Measurements from ENCODE around the gene TMEM26.
A peak's percentile ranks its signal among the peaks of the same experiment; 100 is the strongest.
"Not testable (repeated sequence)": the region's sequence is repeated elsewhere in the genome, so short reads cannot be mapped to it uniquely, and the experiment has no call there.

TMEM26 gene

GRCh38 chr10:61398366-61399129 lies 54.6 kb downstream of the TMEM26 start:
- DNase-seq (ENCODE audit: low read depth), result no peak
- H3K4me3 ChIP-seq (ENCODE audit: control insufficient read depth, low read depth, low read length), result no peak overlapping the region
- TF ChIP-seq, protein P1, sequence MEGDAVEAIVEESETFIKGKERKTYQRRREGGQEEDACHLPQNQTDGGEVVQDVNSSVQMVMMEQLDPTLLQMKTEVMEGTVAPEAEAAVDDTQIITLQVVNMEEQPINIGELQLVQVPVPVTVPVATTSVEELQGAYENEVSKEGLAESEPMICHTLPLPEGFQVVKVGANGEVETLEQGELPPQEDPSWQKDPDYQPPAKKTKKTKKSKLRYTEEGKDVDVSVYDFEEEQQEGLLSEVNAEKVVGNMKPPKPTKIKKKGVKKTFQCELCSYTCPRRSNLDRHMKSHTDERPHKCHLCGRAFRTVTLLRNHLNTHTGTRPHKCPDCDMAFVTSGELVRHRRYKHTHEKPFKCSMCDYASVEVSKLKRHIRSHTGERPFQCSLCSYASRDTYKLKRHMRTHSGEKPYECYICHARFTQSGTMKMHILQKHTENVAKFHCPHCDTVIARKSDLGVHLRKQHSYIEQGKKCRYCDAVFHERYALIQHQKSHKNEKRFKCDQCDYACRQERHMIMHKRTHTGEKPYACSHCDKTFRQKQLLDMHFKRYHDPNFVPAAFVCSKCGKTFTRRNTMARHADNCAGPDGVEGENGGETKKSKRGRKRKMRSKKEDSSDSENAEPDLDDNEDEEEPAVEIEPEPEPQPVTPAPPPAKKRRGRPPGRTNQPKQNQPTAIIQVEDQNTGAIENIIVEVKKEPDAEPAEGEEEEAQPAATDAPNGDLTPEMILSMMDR (conservative IDR thresholded peaks at IDR 0.05; ENCODE audit: control insufficient read depth, insufficient read depth, low read depth, low read length), result no peak

- DNase-seq (ENCODE audit: low read depth), result peak; percentile 89
- TF ChIP-seq, protein P1 (conservative IDR thresholded peaks at IDR 0.05; ENCODE audit: control insufficient read depth, insufficient read depth, low read depth, low read length), result no peak
- H3K4me3 ChIP-seq (ENCODE audit: control insufficient read depth, low read depth, low read length), result peak overlapping the region; percentile 5
Measured at GRCh38 chr10:61397175-61397986, 55.8 kb downstream of the TMEM26 start.

DNA sequence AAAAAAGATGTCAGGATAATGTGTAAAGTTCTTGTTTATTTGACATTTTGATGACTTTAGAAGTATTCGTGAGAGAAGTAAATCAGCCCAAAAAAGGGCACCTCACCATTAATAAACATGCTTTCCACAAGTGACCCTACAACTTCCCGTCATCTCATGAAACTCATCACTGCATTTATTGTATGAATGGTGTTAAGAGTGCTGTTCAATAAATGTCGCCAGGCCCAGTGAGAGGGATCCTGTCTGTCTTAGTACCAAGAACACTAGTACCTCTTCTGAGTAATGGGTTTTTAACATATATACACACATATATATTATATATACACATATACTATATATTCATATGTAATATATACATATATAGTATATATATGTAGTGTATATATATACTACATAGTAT lies 61.9 kb downstream of the TMEM26 start:
- no peak overlapping the region for H3K4me3 ChIP-seq (ENCODE audit: control insufficient read depth, low read depth, low read length)
- DNase-seq (ENCODE audit: low read depth), result no peak
- TF ChIP-seq, protein P1 (conservative IDR thresholded peaks at IDR 0.05; ENCODE audit: control insufficient read depth, insufficient read depth, low read depth, low read length), result no peak

DNA sequence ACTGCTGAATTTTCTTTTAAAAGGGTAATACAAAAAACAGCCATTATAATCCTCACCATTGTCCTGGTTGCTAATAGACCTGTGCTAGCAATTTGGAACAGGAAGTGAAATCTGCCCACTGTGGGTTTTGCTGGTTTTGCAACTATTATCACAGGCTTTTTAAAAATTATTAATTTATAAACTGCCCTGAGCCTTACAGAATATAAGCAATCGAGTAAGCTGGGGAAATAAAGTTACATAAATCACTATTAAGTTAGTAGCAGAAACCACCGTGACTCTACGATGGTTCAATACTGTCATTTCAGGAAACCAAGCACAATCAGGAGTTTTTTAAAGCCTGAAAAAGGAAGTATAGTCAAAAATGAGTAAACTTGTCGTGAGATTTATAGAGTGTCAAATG lies 62.3 kb downstream of the TMEM26 start:
- TF ChIP-seq, protein P1 (conservative IDR thresholded peaks at IDR 0.05; ENCODE audit: control insufficient read depth, insufficient read depth, low read depth, low read length), result no peak

GRCh38 chr10:61389887-61390286 lies 63.3 kb downstream of the TMEM26 start:
- TF ChIP-seq, protein P1 (conservative IDR thresholded peaks at IDR 0.05; ENCODE audit: control insufficient read depth, insufficient read depth, low read depth, low read length), result no peak
- H3K4me3 ChIP-seq (ENCODE audit: control insufficient read depth, low read depth, low read length), result no peak overlapping the region
- no peak for DNase-seq (ENCODE audit: low read depth)

More for the DNA sequence above, 62.3 kb downstream of the TMEM26 start:
- no peak for DNase-seq (ENCODE audit: low read depth)
- H3K4me3 ChIP-seq (ENCODE audit: control insufficient read depth, low read depth, low read length), result no peak overlapping the region

GRCh38 chr10:61388986-61389385 lies 64.2 kb downstream of the TMEM26 start:
- not testable (repeated sequence) for H3K4me3 ChIP-seq (ENCODE audit: control insufficient read depth, low read depth, low read length); DNase-seq (ENCODE audit: low read depth)

Measured in fibroblast of mammary gland (primary cell).